Gastrocnemius medialis (tissue), 4 donors: Measurements from ENCODE around the gene ADAM19.

Source experiments
- CTCF ChIP-seq, 5 experiments: fragments of 450-650 bp in 3 of 5; fragments of 200-600 bp in 2 of 5; sonication (generic) in 2 of 5; IDR thresholded peaks in 4 of 5; conservative IDR thresholded peaks in 1 of 5; 1 replicate in 4 of 5; 2 replicates in 1 of 5; pipeline ENCODE4 v1.5.1; 2016 to 2019; ENCODE audit warnings: antibody characterized with exemption in 5 of 5, mild to moderate bottlenecking in 3 of 5, moderate library complexity in 3 of 5
- POLR2A ChIP-seq, 2 donors: fragments of 450-650 bp; IDR thresholded peaks; one replicate each; pipeline ENCODE4 v1.6.1; 2017; ENCODE audit warnings: antibody characterized with exemption in 2 of 2, mild to moderate bottlenecking in 2 of 2, moderate library complexity in 2 of 2

GRCh38 chr5:157543825-157544622, 31.6 kb downstream of the ADAM19 start:
- TF ChIP-seq CTCF (IDR thresholded peaks at IDR 0.05 in 4 of 5, conservative IDR thresholded peaks at IDR 0.05 in 1 of 5): no peak
- no peak for TF ChIP-seq POLR2A (IDR thresholded peaks at IDR 0.05)
